SU-DHL-6 (cell line): ENCODE measurements around the gene LRRC39.

ENCODE experiments used
- CTCF ChIP-seq: fragments of 200-600 bp; sonication (generic); IDR thresholded peaks from one replicate; pipeline ENCODE4 v1.5.1; 2017; ENCODE audit warnings: antibody characterized with exemption, mild to moderate bottlenecking, low read length, moderate library complexity; ENCODE audit not compliant: insufficient read depth, poor library complexity, severe bottlenecking
- EZH2phosphoT487 ChIP-seq: fragments of 200-600 bp; sonication (generic), shearing (Covaris generic); conservative IDR thresholded peaks from 2 replicates; pipeline ENCODE4 v1.6.1; 2018; ENCODE audit warnings: mild to moderate bottlenecking, antibody characterized with exemption, low read length, moderate library complexity, mixed read lengths

GRCh38 chr1:100137602-100138001 lies 40.5 kb downstream of the LRRC39 start:
- no peak for TF ChIP-seq CTCF
- no peak for TF ChIP-seq EZH2phosphoT487
